ENCODE data around the gene IGSF3.

IGSF3 gene

DNA sequence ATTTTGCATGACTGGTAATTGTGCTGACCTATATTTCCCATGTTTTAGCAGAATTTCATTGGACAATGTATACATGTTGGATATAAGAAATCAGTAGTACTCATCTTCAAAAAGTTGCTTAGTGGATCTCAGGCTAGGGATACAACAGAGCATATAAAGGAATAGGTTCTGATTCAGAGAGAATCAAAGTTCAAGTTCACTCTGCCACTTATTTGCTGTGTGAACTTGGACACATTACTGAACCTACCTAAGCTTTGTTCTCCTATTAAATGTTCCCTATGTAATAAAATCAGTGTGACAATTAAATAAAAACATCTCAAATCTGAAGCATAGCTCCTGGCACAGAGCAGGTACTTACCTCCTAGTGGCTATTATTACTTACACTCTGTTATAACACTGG is 106.0 kb downstream of the IGSF3 start:
- DNase-seq (ENCODE audit: low spot score) (no peak), FAIRE-seq (no peak)

DNA sequence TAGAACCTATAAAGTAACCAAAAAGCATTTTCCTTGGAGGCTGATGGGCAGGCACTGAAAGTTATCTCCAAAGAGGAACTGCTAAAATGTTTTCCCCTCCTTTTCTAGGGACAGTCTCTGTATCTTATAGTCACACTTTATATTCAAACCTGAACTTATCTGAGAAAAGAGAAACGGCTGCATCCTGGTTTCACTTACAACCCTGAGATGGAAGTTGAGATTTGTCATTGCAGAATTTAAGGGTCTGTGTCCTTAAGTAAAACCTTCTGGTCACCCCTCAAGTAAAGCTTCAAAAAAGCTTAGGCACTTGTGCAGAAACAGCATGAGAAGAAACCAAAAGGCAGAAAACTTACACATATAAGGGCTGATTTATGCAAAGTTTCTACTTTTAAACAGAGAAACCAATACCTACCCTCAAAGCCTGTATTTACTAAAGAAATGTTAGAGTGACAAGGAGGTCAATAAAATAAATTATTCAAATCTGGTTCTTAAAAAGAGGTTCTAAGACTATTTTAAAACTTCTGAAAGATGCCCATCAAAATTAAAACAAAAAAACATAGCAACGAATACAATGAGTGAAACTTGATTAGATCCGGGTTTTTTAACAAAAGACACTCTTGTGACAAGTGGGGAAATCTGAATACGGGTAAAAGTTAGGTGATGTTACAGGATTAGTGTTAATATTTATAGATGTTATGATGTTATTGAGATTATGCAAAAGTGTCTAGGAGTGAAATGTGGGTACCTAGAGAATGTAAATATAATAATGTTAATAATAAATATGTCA is 106.6 kb downstream of the IGSF3 start:
- DNase-seq (ENCODE audit: low spot score): no peak
- FAIRE-seq: no peak

DNA sequence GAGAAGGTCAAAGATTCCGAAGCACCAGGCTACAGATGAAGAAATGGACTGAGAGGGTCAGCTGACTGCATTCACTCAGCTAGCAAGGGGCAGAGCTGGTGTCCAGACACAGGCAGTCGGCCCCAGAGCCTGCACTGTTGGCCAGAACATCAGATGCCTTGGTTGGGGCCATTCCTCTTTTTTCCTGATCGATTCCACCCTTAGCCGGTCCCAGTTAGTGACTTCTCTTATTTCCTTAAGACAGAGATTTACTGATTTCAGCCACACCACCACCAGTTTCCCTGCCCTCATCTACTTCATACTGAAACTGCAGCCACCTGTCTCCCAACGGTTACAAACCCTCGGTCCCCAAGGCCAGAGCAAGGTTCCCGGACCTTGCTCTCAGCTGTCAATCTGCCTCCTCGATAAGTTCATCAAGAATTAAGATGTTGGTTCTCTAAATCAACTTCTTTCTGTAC is 108.2 kb downstream of the IGSF3 start:
- no peak for DNase-seq (ENCODE audit: low spot score)
- no peak for FAIRE-seq

DNA sequence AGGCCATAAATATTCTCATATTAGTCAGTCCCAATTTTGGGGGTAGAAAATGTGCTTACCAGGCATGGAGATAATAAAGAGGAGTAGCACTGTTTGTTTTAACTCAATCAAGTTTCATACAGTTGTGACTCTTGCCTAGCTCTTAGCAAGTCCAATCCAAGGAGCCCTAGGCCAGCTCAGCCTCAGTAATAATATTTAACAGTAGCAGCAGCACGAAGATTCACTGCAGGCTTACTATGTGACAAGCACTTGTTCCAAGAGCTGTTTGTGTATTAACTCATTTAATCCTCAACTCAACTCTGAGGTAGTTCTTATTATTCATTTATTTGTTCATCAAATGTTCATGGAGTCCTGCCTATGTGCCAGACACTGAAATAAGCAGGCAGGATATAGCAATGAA is 109.0 kb downstream of the IGSF3 start:
- FAIRE-seq (no peak), DNase-seq (ENCODE audit: low spot score) (no peak)

DNA sequence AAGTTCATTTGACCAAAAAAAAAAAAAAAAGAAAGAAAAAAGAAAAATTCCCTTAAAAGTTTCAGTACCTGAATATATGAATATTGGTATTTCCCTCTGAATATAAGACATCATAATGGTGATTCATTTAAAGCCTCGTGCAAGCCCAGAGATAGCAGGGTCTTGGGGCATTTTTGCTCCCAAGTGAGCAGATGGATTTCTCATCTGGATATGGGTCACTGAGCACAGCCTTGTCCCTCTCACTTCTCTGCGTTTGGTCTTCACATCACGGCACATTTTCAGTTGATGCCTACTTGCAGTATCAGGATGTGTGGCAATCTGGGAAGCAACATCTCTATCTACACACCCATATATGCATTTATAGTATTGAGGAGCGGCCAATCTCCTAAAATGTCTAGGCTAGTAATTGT is 109.4 kb downstream of the IGSF3 start:
- peak; percentile 43 for DNase-seq (ENCODE audit: low spot score)
- FAIRE-seq: peak; percentile 11

DNA sequence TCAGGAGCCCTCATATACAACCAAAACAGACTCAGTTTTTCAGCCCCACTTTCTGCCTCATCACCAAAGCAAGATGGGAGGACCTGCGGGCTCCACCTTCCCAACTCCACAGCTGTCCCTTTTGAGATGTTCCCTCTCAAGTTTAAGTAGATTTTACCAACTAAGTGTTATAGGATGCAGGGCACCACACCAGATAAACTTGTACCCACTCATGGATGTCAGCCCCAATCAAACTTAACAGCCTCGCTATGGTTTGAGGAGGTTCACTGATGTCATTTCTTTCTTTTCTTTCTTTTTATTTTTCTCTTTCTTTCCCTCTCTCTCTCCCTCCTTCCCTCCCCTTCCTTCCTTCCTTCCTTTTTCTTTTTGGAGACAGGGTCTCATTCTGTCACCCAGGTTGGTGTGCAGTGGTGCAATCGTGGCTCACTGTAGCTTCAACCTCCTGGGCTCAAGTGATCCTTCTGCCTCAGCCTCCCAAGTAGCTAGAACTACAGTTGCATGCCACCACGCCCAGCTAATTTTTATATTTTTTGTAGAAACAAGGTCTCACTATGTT is 110.1 kb downstream of the IGSF3 start:
- no peak for DNase-seq (ENCODE audit: low spot score)
- no peak for FAIRE-seq

DNA sequence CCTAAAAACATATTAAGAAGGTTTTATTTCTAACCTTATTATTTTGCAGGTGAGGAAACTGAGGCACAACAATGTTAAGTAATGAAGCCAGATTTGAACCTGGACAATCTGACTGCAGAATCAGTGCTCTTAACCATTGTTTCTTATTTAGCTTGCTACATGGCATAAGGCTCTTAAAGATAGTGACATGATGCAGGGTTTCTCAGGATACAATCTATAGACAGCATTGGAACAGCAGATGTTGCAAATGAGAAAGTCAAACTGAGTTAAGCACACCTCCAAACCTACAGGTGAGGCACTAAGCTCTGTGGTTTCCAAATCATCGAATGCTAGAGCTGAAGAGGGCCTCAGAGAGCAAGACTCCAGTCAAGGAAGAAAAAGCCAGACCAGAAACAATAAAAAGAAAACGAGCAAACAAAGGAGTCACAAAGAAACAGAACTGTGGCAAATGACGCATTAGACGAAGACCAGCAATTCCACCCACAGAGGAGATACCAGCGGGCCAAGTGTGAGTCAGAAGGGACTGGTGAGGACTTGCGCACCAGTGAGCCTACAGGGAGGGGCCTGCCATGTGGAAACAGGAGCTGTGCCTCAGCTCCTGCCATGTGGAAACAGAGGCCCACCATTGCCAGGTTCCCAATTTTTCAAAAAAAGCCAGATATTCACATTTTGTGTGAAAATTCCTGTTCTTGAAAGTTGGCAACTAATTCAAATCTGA is 111.1 kb downstream of the IGSF3 start:
- DNase-seq (ENCODE audit: low spot score) (peak; percentile 95), FAIRE-seq (peak; percentile 95)

DNA sequence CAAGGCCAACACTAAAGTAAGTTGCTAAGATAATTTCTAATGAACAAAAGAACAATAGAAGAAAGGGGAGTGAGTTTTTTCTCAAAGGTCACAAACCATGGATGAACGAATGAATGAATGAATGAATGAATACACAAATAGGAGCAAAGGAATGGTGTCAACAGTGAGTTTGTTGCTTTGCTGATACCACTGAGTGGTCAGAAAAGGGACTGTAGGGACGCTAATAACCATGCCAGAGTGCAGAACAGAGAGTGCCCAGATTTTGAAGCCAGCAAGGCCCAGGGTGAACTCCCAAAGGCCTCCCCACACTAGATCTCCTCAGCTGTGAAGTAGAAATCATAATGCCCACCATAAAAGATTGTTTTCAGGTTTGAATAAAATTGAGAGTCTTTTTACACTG is 112.6 kb downstream of the IGSF3 start:
- DNase-seq (ENCODE audit: low spot score) (no peak), FAIRE-seq (no peak)

DNA sequence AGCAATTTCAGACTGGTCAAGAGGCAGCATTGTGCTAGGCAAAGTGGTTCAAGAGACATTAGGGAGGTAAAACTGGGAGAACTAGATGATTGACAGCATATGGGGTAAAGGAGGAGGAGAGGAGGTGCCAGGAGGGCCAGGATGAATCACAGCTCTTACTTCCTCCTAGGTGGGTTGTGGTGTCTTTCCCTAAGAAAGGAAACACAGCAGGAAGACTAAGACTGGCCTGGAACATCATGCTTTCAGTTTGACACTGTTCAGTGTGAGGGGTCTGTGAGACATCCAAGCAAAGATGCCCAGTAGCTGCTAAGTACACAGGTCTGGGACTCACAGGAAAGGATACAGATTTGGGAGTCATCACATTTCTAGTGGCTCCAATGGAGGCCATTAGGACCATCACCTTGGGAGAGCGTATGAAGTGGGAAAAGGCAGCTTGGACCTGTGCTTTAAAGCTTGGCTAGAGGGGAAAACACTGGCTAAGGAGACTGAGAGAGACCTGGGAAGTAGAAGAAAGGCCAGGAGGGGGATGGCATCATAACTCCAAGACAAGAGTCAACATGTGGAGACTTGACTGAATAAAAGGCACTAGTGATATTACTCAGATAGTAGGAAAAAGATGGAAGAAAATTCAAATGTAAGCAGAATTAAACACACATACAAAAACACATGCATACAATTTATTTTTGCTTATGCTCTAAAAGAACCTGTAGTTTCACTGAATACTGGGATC is 114.0 kb downstream of the IGSF3 start:
- FAIRE-seq (peak; percentile 64), DNase-seq (ENCODE audit: low spot score) (peak; percentile 67)

DNA sequence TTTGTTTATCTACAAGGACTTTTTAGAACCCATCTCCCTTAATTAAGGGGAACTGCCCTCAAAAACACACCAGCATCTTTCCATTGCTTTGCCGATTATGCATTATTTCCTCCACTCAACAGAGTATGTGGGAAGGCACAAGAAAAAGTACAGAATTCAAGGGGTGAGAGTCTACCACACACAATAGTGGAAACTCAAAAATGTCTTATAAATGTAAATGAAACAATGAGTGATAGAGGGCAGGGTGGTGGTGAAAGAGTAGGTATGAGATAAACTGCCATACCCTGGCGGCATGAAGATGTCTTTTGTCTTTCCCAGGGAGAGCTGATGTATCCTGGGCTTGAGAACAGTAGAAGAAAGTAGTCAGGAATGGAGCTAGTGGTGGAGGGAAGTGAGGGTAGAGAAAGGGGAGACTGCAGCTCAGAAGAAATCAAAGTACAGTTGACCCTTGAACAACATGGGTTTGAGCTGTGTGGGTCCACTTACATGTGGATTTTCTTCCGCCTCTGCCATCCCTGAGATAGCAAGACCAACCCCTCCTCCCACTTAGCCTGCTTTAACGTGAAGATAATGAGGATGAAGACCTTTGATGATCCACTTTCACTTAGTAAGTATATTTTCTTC is 121.1 kb downstream of the IGSF3 start:
- DNase-seq (ENCODE audit: low spot score) (no peak), FAIRE-seq (no peak)

DNA sequence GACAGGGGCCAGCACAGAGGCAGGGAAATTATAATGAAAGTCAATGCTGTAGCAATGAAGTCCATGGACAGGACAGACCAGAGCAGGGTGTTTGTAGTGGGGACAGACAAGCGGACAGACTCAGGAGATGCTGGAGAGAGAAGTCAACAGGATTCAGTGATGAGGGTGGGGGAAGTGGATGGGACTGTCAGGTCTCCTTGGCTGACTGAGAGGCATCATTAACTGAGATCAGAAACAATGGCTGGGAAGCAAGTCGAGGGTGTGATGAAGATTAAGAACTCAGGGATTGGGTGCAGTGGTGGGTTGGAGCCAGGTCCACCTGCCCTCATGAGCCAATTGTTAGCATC is 122.2 kb downstream of the IGSF3 start:
- FAIRE-seq: no peak
- DNase-seq (ENCODE audit: low spot score): no peak

DNA sequence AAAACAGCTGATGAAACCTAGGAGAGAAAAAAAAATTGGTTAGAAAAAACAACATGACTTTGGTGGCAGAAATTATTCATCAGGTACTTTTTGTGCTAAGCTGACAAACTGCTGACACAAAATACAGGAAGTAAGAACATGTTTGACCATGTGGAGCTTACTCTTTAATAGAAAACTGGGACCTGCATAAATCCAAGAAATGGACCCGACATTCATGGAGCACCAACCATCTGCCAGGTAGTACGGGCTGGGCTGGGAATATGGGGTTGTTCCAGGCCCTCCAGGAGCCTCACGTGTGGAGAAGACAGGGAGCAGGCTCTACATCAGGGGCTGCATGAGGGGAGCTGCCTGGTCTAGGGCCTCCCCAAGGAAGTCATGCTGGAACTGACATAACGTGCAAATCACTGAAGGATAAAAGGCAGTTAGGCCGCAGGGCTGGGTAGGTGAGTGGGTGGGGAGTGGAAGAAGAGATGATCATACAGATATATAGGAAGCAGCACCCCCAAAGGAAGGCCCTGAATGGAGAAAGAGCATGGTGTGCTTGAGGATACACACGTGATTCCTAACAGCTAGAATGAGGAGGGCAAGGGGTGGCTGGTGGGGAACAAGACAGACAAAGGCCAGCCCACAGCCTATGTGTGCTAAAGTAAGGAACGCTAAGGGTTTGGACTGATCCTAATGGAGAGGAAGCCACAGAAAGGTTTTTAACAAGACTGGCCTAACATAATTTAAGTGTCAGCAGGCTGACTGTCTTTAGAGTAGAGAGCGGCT is 122.8 kb downstream of the IGSF3 start:
- DNase-seq (ENCODE audit: low spot score): no peak
- no peak for FAIRE-seq

DNA sequence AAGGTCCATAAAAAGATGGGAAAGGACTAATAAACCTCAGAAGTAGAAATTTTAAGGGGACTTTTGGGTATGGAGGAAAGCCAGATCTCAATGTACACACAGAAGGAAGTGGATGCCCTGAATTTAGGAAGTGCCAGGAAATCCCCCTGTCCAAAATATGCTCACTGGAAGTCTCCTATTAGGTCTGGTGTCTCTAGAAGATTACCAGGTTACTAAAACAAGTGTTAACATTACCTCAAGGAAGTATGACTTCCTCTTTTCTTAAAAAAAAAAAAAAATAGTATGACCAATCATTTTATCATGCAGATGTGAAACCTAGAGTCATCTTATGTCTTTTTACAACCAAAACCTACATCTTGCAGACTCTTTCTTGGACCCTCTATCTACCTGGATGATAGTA is 127.4 kb downstream of the IGSF3 start:
- FAIRE-seq: no peak

DNA sequence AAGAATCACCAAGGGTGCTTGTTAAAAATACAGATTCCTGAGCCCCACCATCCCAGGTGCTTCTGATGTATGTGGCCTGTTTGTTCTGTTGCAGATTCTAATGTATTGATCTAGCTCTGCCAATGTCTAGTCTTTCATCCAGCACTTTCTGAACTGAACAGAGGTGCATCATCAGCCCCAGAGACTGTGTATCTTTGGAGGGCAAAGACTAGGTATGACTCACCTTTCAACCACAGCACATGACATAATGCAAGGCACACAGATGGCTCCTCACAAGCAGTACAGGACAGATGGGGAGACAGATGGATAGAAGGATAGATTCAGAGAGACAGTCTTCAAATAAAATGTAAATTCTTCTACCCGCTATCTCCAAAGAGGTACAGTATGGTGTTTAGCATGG is 129.0 kb downstream of the IGSF3 start:
- DNase-seq (ENCODE audit: low spot score): peak; percentile 71

More for the DNA sequence above, 127.4 kb downstream of the IGSF3 start:
- DNase-seq (ENCODE audit: low spot score): no peak

DNA sequence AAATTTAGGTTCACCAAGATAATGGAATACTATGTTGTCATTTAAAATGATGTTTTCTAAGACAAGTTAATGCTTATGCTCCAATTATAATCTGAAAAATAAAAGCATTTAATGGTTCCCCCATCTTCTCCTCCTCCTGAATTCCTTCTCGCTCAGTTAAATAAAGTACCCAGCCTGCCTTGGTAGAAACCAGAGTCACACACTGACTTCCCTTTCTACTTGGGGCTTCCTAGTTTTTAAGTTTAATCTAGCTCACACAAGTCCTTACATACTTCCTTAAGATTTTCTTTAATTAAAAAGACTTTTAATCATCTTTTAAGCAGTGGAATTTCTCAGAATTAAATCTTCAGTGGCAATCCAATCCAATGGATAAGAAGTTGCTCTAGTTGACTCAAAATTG is 129.6 kb downstream of the IGSF3 start:
- FAIRE-seq (no peak), DNase-seq (ENCODE audit: low spot score) (no peak)

More for the DNA sequence above, 129.0 kb downstream of the IGSF3 start:
- FAIRE-seq: peak; percentile 84

DNA sequence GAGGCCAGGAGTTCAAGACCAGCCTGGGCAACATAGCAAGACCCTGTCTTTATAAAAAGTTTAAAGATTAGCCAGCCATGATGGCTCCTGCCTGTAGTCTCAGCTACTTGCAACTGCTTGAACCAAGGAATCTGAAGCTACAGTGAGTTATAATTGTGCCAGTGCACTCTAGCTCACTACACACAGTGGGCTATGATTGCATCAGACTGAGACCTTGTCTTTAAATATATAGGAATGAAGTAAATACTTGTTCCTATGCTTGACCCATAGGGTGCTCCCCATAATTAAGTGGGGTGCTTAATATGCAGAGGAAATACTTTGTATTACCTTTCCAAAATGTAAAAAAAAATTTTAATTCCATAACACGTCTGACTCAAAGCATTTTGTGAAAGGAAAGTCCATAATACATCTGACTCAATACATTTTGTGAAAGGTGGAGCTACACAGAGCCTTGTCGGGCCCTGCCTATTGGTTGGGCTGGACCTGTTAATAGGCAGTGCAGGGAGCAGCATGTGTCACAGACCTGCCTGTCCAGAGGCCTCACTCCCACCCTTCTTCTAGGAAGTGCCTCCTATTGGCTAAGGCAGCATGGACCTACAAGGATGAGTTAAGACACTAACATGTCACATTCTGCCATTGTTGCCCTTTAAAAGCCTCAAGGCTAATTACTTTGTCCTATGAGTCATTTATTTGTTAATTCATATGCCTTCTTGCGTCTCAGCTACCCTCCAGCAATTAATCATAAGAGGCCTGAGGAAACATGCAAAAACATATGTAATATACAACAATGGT is 130.3 kb downstream of the IGSF3 start:
- DNase-seq (ENCODE audit: low spot score): no peak
- no peak for FAIRE-seq

DNA sequence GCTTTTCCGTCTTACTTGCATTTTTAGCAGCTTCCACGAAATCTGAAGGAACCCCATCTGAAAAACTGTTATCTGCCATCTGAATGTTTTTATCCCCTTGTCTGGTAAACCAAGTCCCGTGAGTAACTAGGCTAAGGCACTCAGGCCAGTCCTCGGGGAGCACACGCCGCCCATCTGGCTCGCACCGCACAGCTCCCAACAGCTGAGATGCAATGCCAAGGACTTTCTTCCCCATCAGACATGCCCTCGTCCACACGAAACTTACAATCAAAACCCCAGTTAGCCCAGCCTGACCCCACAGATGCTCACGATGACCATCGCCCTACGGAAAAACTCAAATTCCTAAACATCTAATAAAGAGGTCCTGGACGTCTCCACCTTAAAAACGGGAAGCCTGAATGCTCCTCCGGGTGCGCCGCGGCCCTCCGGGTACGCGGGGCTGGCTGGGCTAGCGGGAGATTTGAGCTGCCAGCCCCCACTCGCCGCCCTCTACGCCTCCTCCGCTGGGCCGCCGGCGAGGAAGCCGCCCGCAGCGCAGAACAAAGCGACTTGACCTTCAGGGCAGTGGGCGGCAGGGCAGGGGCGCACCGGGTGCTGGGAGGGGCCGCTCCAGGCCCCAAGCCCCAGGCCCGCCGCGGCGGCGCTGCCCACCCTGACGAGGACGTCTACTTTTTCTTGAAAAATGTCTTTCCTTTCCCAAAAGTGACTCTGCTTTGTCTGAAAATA is 133.4 kb downstream of the IGSF3 start:
- FAIRE-seq: no peak
- DNase-seq (ENCODE audit: low spot score): no peak

DNA sequence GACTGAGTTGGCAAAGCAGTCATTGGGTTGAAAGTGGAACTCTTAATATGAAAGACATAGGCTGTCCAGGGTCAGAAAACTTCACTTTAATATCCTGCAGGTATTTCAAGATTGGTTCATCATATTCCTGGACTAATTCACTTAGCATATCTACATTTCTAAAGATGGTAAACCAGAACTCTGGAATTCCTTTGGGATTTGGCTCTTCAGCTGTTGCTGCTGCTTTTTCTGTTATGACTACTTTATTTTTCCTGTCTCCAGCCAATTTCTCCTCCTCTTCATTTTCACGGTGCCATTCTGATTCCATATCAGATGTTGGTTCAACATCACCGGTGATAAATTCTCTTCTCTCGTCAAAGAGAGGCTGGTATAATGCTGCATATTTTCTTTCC is 134.1 kb downstream of the IGSF3 start:
- no peak for DNase-seq (ENCODE audit: low spot score)
- FAIRE-seq: no peak

Measured in RCC 7860 (cell line).